GM12873 (cell line): ENCODE measurements around the gene S100A7.

ENCODE experiments used
- TF ChIP-seq, protein P1 (sequence below): IDR thresholded peaks from 2 replicates; pipeline ENCODE4 v1.5.1; 2012; ENCODE audit warnings: low read depth, mild to moderate bottlenecking, moderate library complexity, low read length, control low read depth; ENCODE audit not compliant: insufficient read depth; ENCODE audit errors: missing control alignments

Gene S100A7

DNA sequence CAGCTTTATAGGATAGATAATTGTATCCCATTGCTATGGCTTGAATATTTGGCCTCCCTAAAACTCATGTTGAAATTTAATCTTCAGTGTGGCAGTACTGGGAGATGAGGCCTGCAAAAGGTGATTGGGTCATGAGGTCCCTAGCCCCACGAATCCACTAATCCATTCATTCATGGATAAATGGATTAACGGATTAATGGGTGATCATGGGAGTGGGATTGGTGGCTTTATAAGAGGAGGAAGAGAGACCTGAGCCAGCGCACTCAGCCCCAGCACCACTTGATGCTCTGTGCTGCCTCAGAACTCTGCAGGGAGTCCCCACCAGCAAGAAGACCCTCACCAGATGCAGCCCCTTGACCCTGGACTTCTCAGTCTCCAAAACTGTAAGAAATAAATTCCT is 43.3 kb upstream of the S100A7 start:
- TF ChIP-seq, protein P1, sequence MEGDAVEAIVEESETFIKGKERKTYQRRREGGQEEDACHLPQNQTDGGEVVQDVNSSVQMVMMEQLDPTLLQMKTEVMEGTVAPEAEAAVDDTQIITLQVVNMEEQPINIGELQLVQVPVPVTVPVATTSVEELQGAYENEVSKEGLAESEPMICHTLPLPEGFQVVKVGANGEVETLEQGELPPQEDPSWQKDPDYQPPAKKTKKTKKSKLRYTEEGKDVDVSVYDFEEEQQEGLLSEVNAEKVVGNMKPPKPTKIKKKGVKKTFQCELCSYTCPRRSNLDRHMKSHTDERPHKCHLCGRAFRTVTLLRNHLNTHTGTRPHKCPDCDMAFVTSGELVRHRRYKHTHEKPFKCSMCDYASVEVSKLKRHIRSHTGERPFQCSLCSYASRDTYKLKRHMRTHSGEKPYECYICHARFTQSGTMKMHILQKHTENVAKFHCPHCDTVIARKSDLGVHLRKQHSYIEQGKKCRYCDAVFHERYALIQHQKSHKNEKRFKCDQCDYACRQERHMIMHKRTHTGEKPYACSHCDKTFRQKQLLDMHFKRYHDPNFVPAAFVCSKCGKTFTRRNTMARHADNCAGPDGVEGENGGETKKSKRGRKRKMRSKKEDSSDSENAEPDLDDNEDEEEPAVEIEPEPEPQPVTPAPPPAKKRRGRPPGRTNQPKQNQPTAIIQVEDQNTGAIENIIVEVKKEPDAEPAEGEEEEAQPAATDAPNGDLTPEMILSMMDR: no peak

- TF ChIP-seq, protein P1: no peak
These were observed 38.3 kb upstream of the S100A7 start for GRCh38 chr1:153498746-153499145.

GRCh38 chr1:153495536-153495935 is 35.1 kb upstream of the S100A7 start:
- TF ChIP-seq, protein P1: no peak

GRCh38 chr1:153494976-153495535 is 34.6 kb upstream of the S100A7 start:
- TF ChIP-seq, protein P1: peak; percentile 89

GRCh38 chr1:153493343-153493960 is 33.0 kb upstream of the S100A7 start:
- TF ChIP-seq, protein P1: no peak

DNA sequence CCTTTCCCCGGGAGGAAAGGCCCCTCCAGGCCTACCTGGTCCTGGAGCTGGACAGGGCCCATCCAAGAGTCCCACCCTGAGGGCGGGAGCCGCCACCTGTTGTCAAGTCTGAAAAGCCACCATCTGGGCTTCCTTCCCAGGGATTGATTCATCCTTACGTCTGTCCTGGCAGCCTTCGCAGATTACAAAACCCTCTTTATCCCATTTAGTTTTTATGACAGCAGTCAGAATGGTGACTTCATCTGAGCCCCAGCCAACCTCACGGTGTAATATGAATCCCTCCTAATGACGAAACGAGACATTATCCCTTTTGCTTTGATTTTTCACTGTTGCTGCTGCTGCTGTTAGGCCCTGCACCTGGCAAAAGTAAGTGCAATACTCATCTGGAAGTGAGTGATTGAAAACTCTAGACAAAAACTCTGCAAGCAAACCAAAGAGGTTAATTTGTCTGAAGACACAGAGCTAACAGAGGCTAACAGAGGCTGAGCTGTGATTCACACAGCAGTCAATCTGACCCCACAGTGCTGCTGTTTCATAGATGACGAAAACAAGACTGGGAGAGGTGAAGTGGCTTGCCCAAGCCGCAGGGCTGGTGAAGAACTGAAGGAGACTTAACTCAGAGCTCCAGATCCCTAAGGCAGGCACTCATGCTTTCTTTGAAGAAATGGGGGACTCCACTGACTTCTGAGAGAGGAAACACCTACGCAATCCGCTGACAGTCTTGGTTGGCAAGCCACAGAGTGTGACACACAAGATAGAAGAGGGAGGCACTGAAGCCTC is 30.0 kb upstream of the S100A7 start:
- TF ChIP-seq, protein P1: no peak

DNA sequence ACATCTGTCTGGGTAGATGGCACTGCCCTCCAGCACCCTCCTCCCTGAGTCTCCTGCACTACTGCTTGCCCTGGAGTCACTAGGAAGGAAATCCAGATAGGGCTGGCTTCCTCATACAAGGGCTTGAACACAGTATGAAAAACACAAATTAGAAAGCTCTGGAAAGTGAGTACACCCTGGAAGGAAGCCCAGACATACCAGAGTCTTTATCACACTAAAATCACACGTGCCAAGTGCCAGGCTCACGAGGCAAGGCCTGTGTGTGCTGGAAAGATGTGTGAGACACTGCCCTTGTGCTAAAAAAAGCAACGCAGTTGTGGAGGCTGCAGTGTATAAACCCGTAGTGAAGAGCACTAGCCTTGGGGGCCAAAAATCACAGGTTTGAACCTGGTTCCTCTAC is 28.3 kb upstream of the S100A7 start:
- TF ChIP-seq, protein P1: no peak
